ENCODE results near the gene DNASE1L3. TPM values are rescaled to one million over a fixed set of nuclear protein-coding genes. Genes with fewer than 3 reads are reported as not detected.

DNASE1L3 gene
- total and polyA plus RNA-seq, 2 donors (not counting 3 experiments of a cell fraction or from before 2014, with no cell fraction given), result 0.95 to 1.3 TPM

GRCh38 chr3:58205981-58206380 lies 4.8 kb downstream of the DNASE1L3 start:
- intact Hi-C loops (cut with micrococcal nuclease) (no loop called here), dilution Hi-C loops (cut with MboI; ENCODE audit: extremely low pct_ligation_motif_present, low sequenced_read_pairs) (no loop called here)
- no peak overlapping the region for H3K4me2 ChIP-seq (ENCODE audit: insufficient read depth, low read length)
- no peak for DNase-seq (ENCODE audit: low read depth, low spot score)
- no peaks in the 10 kb centered on the region for H3K79me2 ChIP-seq (ENCODE audit: control insufficient read depth, insufficient read depth, low read length)
- H3K9me1 ChIP-seq (replicated peaks; ENCODE audit: control insufficient read depth, extremely low read depth, insufficient read depth, low read length), result no peaks in the 10 kb centered on the region
- FAIRE-seq, result no peak
- H4K20me1 ChIP-seq (replicated peaks; ENCODE audit: control insufficient read depth, extremely low read depth, insufficient read depth, low read length), result no peaks in the 10 kb centered on the region
- no peaks in the 10 kb centered on the region for H3K9me3 ChIP-seq (replicated peaks; ENCODE audit: control insufficient read depth, insufficient read depth, low read length)
- no peak overlapping the region for H3K9ac ChIP-seq (replicated peaks; ENCODE audit: extremely low read depth, insufficient read depth, low read length)
- no peak for TF ChIP-seq FOS (IDR thresholded peaks at IDR 0.05; ENCODE audit: borderline replicate concordance, insufficient read depth, low read length)
- no peak for TF ChIP-seq POLR2AphosphoS5 (IDR thresholded peaks at IDR 0.05; ENCODE audit: insufficient read depth, low read depth, low read length)
- TF ChIP-seq EZH2 (IDR thresholded peaks at IDR 0.05; ENCODE audit: borderline replicate concordance, low read depth, low read length, severe bottlenecking), result no peak
- TF ChIP-seq JUN (IDR thresholded peaks at IDR 0.05; ENCODE audit: borderline replicate concordance, insufficient read depth, insufficient read length, low read depth), result no peak
- TF ChIP-seq MYC (IDR thresholded peaks at IDR 0.05; ENCODE audit: low read depth, low read length), result no peak
- TF ChIP-seq MAX (IDR thresholded peaks at IDR 0.05; ENCODE audit: insufficient read depth, insufficient read length), result no peak
- no peak for TF ChIP-seq POLR2A (IDR thresholded peaks at IDR 0.05; ENCODE audit: low read depth, low read length)
- POLR2A ChIA-PET, result no interaction called here
- no peak overlapping the region for H3K4me3 ChIP-seq (replicated peaks in 1 of 3; ENCODE audit: insufficient read depth in 1 of 3, low read depth in 1 of 3, low read length in 3 of 3)
- no peak overlapping the region for H2AFZ ChIP-seq (ENCODE audit: low read depth, low read length)
- H3K36me3 ChIP-seq (ENCODE audit: control insufficient read depth in 2 of 2, extremely low read depth in 1 of 2, insufficient read depth in 2 of 2, low read length in 2 of 2), result no peaks in the 10 kb centered on the region
- no peaks in the 10 kb centered on the region for H3K27me3 ChIP-seq (ENCODE audit: control insufficient read depth in 2 of 2, insufficient read depth in 2 of 2, low read length in 2 of 2)
- no TSS peak for BruUV-seq (replicated peaks)
- no peak overlapping the region for H3K27ac ChIP-seq (ENCODE audit: insufficient read depth, low read depth, low read length)
- H3K4me1 ChIP-seq (ENCODE audit: control insufficient read depth, extremely low read depth, insufficient read depth, low read length), result peaks cover 1% of the 10 kb centered on the region
- CTCF ChIA-PET, result interaction anchor here (1.1 to 2.1 kb wide), 2 partner anchors 11 to 18 kb away, joined by 5 to 11 read pairs; no protein-coding TSS in a partner anchor

GRCh38 chr3:58204720-58205119 lies 6.1 kb downstream of the DNASE1L3 start:
- peaks cover 6% of the 10 kb centered on the region for H3K4me1 ChIP-seq (ENCODE audit: control insufficient read depth, extremely low read depth, insufficient read depth, low read length)
- intact Hi-C loops (cut with micrococcal nuclease) (no loop called here), dilution Hi-C loops (cut with MboI; ENCODE audit: extremely low pct_ligation_motif_present, low sequenced_read_pairs) (no loop called here)
- no TSS peak for BruUV-seq (replicated peaks)
- H3K79me2 ChIP-seq (ENCODE audit: control insufficient read depth, insufficient read depth, low read length), result no peaks in the 10 kb centered on the region
- H3K36me3 ChIP-seq (ENCODE audit: control insufficient read depth in 2 of 2, extremely low read depth in 1 of 2, insufficient read depth in 2 of 2, low read length in 2 of 2), result no peaks in the 10 kb centered on the region
- no peak overlapping the region for H3K4me2 ChIP-seq (ENCODE audit: insufficient read depth, low read length)
- H3K9ac ChIP-seq (replicated peaks; ENCODE audit: extremely low read depth, insufficient read depth, low read length), result no peak overlapping the region
- ChIA-PET POLR2A (no interaction called here), CTCF (interaction anchor here (1.1 to 3.5 kb wide), 3 partner anchors 8 to 17 kb away, joined by 5 to 14 read pairs (median 11); no protein-coding TSS in a partner anchor)
- H2AFZ ChIP-seq (ENCODE audit: low read depth, low read length), result no peak overlapping the region
- H3K9me3 ChIP-seq (replicated peaks; ENCODE audit: control insufficient read depth, insufficient read depth, low read length), result no peaks in the 10 kb centered on the region
- no peak overlapping the region for H3K4me3 ChIP-seq (replicated peaks in 1 of 3; ENCODE audit: insufficient read depth in 1 of 3, low read depth in 1 of 3, low read length in 3 of 3)
- no peak overlapping the region for H3K27ac ChIP-seq (ENCODE audit: insufficient read depth, low read depth, low read length)
- DNase-seq (ENCODE audit: low read depth, low spot score) (no peak), FAIRE-seq (no peak)
- TF ChIP-seq CTCF (IDR thresholded peaks at IDR 0.05; ENCODE audit: extremely low read depth in 1 of 2, insufficient read depth in 1 of 2, low read depth in 1 of 2, low read length in 2 of 2) (no peak), MAX (IDR thresholded peaks at IDR 0.05; ENCODE audit: insufficient read depth, insufficient read length) (no peak), EZH2 (IDR thresholded peaks at IDR 0.05; ENCODE audit: borderline replicate concordance, low read depth, low read length, severe bottlenecking) (no peak), POLR2AphosphoS5 (IDR thresholded peaks at IDR 0.05; ENCODE audit: insufficient read depth, low read depth, low read length) (no peak), POLR2A (IDR thresholded peaks at IDR 0.05; ENCODE audit: low read depth, low read length) (no peak), GATA2 (IDR thresholded peaks at IDR 0.05; ENCODE audit: insufficient read depth, insufficient read length, low read depth, low read length) (no peak), JUN (IDR thresholded peaks at IDR 0.05; ENCODE audit: borderline replicate concordance, insufficient read depth, insufficient read length, low read depth) (no peak), FOS (IDR thresholded peaks at IDR 0.05; ENCODE audit: borderline replicate concordance, insufficient read depth, low read length) (no peak), MYC (IDR thresholded peaks at IDR 0.05; ENCODE audit: low read depth, low read length) (no peak)
- no peaks in the 10 kb centered on the region for H4K20me1 ChIP-seq (replicated peaks; ENCODE audit: control insufficient read depth, extremely low read depth, insufficient read depth, low read length)
- H3K9me1 ChIP-seq (replicated peaks; ENCODE audit: control insufficient read depth, extremely low read depth, insufficient read depth, low read length), result no peaks in the 10 kb centered on the region
- no peaks in the 10 kb centered on the region for H3K27me3 ChIP-seq (ENCODE audit: control insufficient read depth in 2 of 2, insufficient read depth in 2 of 2, low read length in 2 of 2)

All from endothelial cell of umbilical vein (primary cell).